K562 (cell line): ENCODE data around the gene EGFL7. TPM values are rescaled to one million over a fixed set of nuclear protein-coding genes. Genes with fewer than 3 reads are reported as not detected.

Experiments
- CEBPB ChIP-seq: fragments of 450-650 bp; IDR thresholded peaks from 2 replicates; pipeline ENCODE4 v1.6.1; 2016; ENCODE audit warnings: missing genetic modification characterization, missing compliant biosample characterization
- CSDE1 ChIP-seq, 2 experiments: fragments of 450-650 bp; IDR thresholded peaks; 2 replicates each; pipeline ENCODE4 v1.6.1; 2016; ENCODE audit warnings: mild to moderate bottlenecking in 1 of 2
- DNMT1 ChIP-seq: fragments of 450-650 bp; IDR thresholded peaks from 2 replicates; pipeline ENCODE4 v1.6.1; 2016; ENCODE audit warnings: antibody characterized with exemption, mild to moderate bottlenecking
- FOSL1 ChIP-seq: fragments of 200-800 bp; sonication (Bioruptor generic); conservative IDR thresholded peaks from 2 replicates; pipeline ENCODE4 v1.6.1; 2016; ENCODE audit warnings: missing genetic modification characterization, missing compliant biosample characterization
- HDAC1 ChIP-seq, 2 experiments: fragments of 450-650 bp; IDR thresholded peaks; 2 replicates each; pipeline ENCODE4 v1.6.1; 2016 to 2017; ENCODE audit warnings: inconsistent platforms in 1 of 2, mild to moderate bottlenecking in 1 of 2, moderate library complexity in 1 of 2
- KHSRP ChIP-seq: fragments of 450-650 bp; IDR thresholded peaks from 2 replicates; pipeline ENCODE4 v1.6.1; 2017
- KLF6 ChIP-seq: fragments of 250-450 bp; sonication (Bioruptor Pico); IDR thresholded peaks from 2 replicates; pipeline ENCODE4 v1.4.0; 2020; ENCODE audit warnings: mild to moderate bottlenecking, moderate library complexity, borderline replicate concordance
- LCOR ChIP-seq: sonication (generic); formaldehyde crosslinking; IDR thresholded peaks from 2 replicates; pipeline ENCODE4 v1.8.0; 2022; ENCODE audit warnings: mild to moderate bottlenecking, missing genetic modification reagents
- NCOA4 ChIP-seq: fragments of 450-650 bp; IDR thresholded peaks from 2 replicates; pipeline ENCODE4 v1.6.1; 2018; ENCODE audit warnings: mild to moderate bottlenecking; ENCODE audit not compliant: partially characterized antibody
- NR1H2 ChIP-seq: sonication (generic); formaldehyde crosslinking; IDR thresholded peaks from 2 replicates; pipeline ENCODE4 v1.4.0; 2020; ENCODE audit warnings: mild to moderate bottlenecking, missing genetic modification reagents
- RNF2 ChIP-seq: sonication (generic); IDR thresholded peaks from 2 replicates; pipeline ENCODE4 v1.6.1; 2016
- TCFL5 ChIP-seq: fragments of 250-450 bp; sonication (Bioruptor Pico); conservative IDR thresholded peaks from 2 replicates; pipeline ENCODE4 v1.6.1; 2021; ENCODE audit warnings: mild to moderate bottlenecking, moderate library complexity, matching md5 sums
- TFAM ChIP-seq: fragments of 250-450 bp; sonication (Bioruptor Pico); conservative IDR thresholded peaks from 2 replicates; pipeline ENCODE4 v1.5.0; 2021; ENCODE audit warnings: mild to moderate bottlenecking, moderate library complexity
- TRIM28 ChIP-seq: fragments of 450-650 bp; IDR thresholded peaks from 2 replicates; pipeline ENCODE4 v1.6.1; 2017
- ZNF143 ChIP-seq: sonication (generic); formaldehyde crosslinking; IDR thresholded peaks from 2 replicates; pipeline ENCODE4 v1.9.0; 2022; ENCODE audit warnings: mild to moderate bottlenecking, missing genetic modification reagents
- ZNF431 ChIP-seq: sonication (generic); formaldehyde crosslinking; IDR thresholded peaks from 2 replicates; pipeline ENCODE4 v1.8.0; 2022; ENCODE audit warnings: mild to moderate bottlenecking, missing genetic modification reagents
- ZNF551 ChIP-seq: fragments of 250-450 bp; sonication (Bioruptor Pico); IDR thresholded peaks from 2 replicates; pipeline ENCODE4 v1.5.0; 2021; ENCODE audit warnings: mild to moderate bottlenecking, moderate library complexity
- ZNF695 ChIP-seq: fragments of 450-650 bp; formaldehyde crosslinking; IDR thresholded peaks from 2 replicates; pipeline ENCODE4 v1.4.0; 2020; ENCODE audit warnings: mild to moderate bottlenecking, moderate library complexity
- polyA plus RNA-seq, 8 experiments: library from polyadenylated mRNA; depleted of rRNA in 4 of 8; stranded (reverse) in 5 of 8; unstranded in 3 of 8; fragments of >200 nt; fragmentation: Nextera tagmentation in 2 of 8; fragmentation: Illumina TruSeq in 1 of 8; extraction: Ambion mirVana in 2 of 8; extraction: Trizol in 1 of 8; gene quantifications; 2 replicates each; pipeline versions ENCODE4 v1.2.1 to v1.2.3, GENCODE V29; 2011 to 2014; ENCODE audit warnings: inconsistent platforms in 1 of 8, missing spikeins in 1 of 8
- total RNA-seq, 7 experiments: library from RNA; depleted of rRNA in 6 of 7; stranded (reverse); fragments of >200 nt in 6 of 7; fragmentation: Illumina TruSeq in 2 of 7; extraction: Trizol in 2 of 7; gene quantifications; 2 replicates each; pipeline versions ENCODE4 v1.2.1 to v1.2.3, GENCODE V29; 2011 to 2021; ENCODE audit warnings: low replicate concordance in 1 of 7
- TF ChIP-seq, protein P1 (sequence below): sonication (generic); IDR thresholded peaks from 2 replicates; pipeline ENCODE4 v1.6.1; 2016
- TF ChIP-seq, protein P2 (sequence below): fragments of 450-650 bp; formaldehyde crosslinking; IDR thresholded peaks from 2 replicates; pipeline ENCODE4 v1.4.0; 2022; ENCODE audit warnings: missing genetic modification characterization
- TF ChIP-seq, protein P3 (sequence below): fragments of 150-350 bp; conservative IDR thresholded peaks from 2 replicates; pipeline ENCODE4 v1.6.1; 2014; ENCODE audit warnings: low read length
- TF ChIP-seq, protein P4 (sequence below): fragments of 450-650 bp; IDR thresholded peaks from 2 replicates; pipeline ENCODE4 v1.6.1; 2018; ENCODE audit not compliant: partially characterized antibody

The EGFL7 gene
- total and polyA plus RNA-seq, 9 of the 15 experiments (the other 6 are each of a cell fraction or from before 2014, with no cell fraction given): 1.5 to 286 (median 55.5) TPM

GRCh38 chr9:136673088-136673974, 10.6 kb downstream of the EGFL7 start (continued):
- TF ChIP-seq KLF6: no peak
- TF ChIP-seq CSDE1 (IDR thresholded peaks at IDR 0.05): no peak
- TF ChIP-seq LCOR (CRISPR knock-in tag): no peak
- no peak for TF ChIP-seq FOSL1 (tag)
- no peak for TF ChIP-seq TRIM28
- no peak for TF ChIP-seq RNF2
- TF ChIP-seq, protein P1, sequence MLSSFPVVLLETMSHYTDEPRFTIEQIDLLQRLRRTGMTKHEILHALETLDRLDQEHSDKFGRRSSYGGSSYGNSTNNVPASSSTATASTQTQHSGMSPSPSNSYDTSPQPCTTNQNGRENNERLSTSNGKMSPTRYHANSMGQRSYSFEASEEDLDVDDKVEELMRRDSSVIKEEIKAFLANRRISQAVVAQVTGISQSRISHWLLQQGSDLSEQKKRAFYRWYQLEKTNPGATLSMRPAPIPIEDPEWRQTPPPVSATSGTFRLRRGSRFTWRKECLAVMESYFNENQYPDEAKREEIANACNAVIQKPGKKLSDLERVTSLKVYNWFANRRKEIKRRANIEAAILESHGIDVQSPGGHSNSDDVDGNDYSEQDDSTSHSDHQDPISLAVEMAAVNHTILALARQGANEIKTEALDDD: no peak
- no peak for TF ChIP-seq ZNF695 (CRISPR knock-in tag)
- TF ChIP-seq, protein P2, sequence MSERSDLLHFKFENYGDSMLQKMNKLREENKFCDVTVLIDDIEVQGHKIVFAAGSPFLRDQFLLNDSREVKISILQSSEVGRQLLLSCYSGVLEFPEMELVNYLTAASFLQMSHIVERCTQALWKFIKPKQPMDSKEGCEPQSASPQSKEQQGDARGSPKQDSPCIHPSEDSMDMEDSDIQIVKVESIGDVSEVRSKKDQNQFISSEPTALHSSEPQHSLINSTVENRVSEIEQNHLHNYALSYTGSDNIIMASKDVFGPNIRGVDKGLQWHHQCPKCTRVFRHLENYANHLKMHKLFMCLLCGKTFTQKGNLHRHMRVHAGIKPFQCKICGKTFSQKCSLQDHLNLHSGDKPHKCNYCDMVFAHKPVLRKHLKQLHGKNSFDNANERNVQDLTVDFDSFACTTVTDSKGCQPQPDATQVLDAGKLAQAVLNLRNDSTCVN (CRISPR knock-in tag): peak; percentile 34; the same call in 1 of the 2 replicates
- no peak for TF ChIP-seq ZNF551 (CRISPR knock-in tag)
- TF ChIP-seq, protein P3, sequence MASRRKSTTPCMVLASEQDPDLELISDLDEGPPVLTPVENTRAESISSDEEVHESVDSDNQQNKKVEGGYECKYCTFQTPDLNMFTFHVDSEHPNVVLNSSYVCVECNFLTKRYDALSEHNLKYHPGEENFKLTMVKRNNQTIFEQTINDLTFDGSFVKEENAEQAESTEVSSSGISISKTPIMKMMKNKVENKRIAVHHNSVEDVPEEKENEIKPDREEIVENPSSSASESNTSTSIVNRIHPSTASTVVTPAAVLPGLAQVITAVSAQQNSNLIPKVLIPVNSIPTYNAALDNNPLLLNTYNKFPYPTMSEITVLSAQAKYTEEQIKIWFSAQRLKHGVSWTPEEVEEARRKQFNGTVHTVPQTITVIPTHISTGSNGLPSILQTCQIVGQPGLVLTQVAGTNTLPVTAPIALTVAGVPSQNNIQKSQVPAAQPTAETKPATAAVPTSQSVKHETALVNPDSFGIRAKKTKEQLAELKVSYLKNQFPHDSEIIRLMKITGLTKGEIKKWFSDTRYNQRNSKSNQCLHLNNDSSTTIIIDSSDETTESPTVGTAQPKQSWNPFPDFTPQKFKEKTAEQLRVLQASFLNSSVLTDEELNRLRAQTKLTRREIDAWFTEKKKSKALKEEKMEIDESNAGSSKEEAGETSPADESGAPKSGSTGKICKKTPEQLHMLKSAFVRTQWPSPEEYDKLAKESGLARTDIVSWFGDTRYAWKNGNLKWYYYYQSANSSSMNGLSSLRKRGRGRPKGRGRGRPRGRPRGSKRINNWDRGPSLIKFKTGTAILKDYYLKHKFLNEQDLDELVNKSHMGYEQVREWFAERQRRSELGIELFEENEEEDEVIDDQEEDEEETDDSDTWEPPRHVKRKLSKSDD: no peak
- TF ChIP-seq TFAM (CRISPR knock-in tag): no peak
- TF ChIP-seq CEBPB (tag): no peak
- no peak for TF ChIP-seq NR1H2 (CRISPR knock-in tag)
- TF ChIP-seq ZNF431 (CRISPR knock-in tag): 0 out of 2 replicates have a peak, but pooled peaks have one; percentile 28
- TF ChIP-seq ZNF143 (CRISPR knock-in tag): no peak
- TF ChIP-seq NCOA4: no peak
- TF ChIP-seq TCFL5: no peak
- TF ChIP-seq, protein P4, sequence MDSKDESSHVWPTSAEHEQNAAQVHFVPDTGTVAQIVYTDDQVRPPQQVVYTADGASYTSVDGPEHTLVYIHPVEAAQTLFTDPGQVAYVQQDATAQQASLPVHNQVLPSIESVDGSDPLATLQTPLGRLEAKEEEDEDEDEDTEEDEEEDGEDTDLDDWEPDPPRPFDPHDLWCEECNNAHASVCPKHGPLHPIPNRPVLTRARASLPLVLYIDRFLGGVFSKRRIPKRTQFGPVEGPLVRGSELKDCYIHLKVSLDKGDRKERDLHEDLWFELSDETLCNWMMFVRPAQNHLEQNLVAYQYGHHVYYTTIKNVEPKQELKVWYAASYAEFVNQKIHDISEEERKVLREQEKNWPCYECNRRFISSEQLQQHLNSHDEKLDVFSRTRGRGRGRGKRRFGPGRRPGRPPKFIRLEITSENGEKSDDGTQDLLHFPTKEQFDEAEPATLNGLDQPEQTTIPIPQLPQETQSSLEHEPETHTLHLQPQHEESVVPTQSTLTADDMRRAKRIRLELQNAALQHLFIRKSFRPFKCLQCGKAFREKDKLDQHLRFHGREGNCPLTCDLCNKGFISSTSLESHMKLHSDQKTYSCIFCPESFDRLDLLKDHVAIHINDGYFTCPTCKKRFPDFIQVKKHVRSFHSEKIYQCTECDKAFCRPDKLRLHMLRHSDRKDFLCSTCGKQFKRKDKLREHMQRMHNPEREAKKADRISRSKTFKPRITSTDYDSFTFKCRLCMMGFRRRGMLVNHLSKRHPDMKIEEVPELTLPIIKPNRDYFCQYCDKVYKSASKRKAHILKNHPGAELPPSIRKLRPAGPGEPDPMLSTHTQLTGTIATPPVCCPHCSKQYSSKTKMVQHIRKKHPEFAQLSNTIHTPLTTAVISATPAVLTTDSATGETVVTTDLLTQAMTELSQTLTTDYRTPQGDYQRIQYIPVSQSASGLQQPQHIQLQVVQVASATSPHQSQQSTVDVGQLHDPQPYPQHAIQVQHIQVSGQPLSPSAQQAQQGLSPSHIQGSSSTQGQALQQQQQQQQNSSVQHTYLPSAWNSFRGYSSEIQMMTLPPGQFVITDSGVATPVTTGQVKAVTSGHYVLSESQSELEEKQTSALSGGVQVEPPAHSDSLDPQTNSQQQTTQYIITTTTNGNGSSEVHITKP: no peak
- TF ChIP-seq DNMT1: no peak
- no peak for TF ChIP-seq KHSRP
- no peak for TF ChIP-seq HDAC1 (IDR thresholded peaks at IDR 0.05)
